Measurements from ENCODE around the gene CLEC20A. TPM values are rescaled to one million over a fixed set of nuclear protein-coding genes. Genes with fewer than 3 reads are reported as not detected.
A peak's percentile ranks its signal among the peaks of the same experiment; 100 is the strongest.

CLEC20A gene
- total RNA-seq, 1 experiment from 2014 or later, result not detected

- Histone ChIP-seq H3K9ac (ENCODE audit: low read length) (peak overlapping the region; percentile 39; the same call in 1 of the 2 replicates), H3K9me2 (replicated peaks; ENCODE audit: low read length) (no peaks in the 10 kb centered on the region), H3K4me1 (ENCODE audit: insufficient read depth, low read length) (peaks cover 45% of the 10 kb centered on the region), H3K79me2 (ENCODE audit: low read length) (no peaks in the 10 kb centered on the region), H2AFZ (ENCODE audit: low read length) (peak overlapping the region; percentile 78), H3K36me3 (ENCODE audit: low read depth, low read length) (no peaks in the 10 kb centered on the region), H3K4me3 (ENCODE audit: low read length) (peak overlapping the region; percentile 46; the same call in 1 of the 2 replicates), H3F3A (ENCODE audit: low read length, unreplicated experiment) (no peaks in the 10 kb centered on the region), H3K27me3 (ENCODE audit: low read length) (no peaks in the 10 kb centered on the region), H3K27ac (ENCODE audit: low read length) (no peak overlapping the region), H4K20me1 (ENCODE audit: low read length) (no peaks in the 10 kb centered on the region), H3K4me2 (ENCODE audit: low read length) (peak overlapping the region; percentile 80), H3K9me3 (ENCODE audit: low read length) (no peaks in the 10 kb centered on the region)
- DNase-seq (peak; percentile 85), ATAC-seq (peak; percentile 42)
- ChIA-PET CTCF (interaction anchor here (1.5 to 2.1 kb wide), 2 partner anchors 222 to 470 kb away, joined by 5 to 7 read pairs; no protein-coding TSS in a partner anchor), POLR2A (ENCODE audit: unreplicated experiment) (no interaction called here)
- no TSS peak for BruUV-seq (replicated peaks)
- intact Hi-C loops (cut with micrococcal nuclease), result loop anchor here (2.0 to 10.0 kb wide), 3 partner anchors 220 to 468 kb away; no protein-coding TSS in a partner anchor
- TF ChIP-seq EZH2 (IDR thresholded peaks at IDR 0.05; ENCODE audit: low read length, unreplicated experiment), result no peak
- TF ChIP-seq CTCF (conservative IDR thresholded peaks at IDR 0.05; ENCODE audit: low read depth, low read length), result peak; percentile 82
These were observed 35.6 kb upstream of the CLEC20A start for GRCh38 chr1:178532392-178532791.

GRCh38 chr1:178531887-178532286, 35.1 kb upstream of the CLEC20A start:
- no peak overlapping the region for H3K4me2 ChIP-seq (ENCODE audit: low read length)
- no peak for TF ChIP-seq EZH2phosphoT487 (IDR thresholded peaks at IDR 0.05; ENCODE audit: borderline replicate concordance, low read length)
- no peak for TF ChIP-seq EZH2 (IDR thresholded peaks at IDR 0.05; ENCODE audit: low read length, unreplicated experiment)
- no peak for TF ChIP-seq CTCF (conservative IDR thresholded peaks at IDR 0.05; ENCODE audit: low read depth, low read length)
- peak overlapping the region; percentile 78 for H2AFZ ChIP-seq (ENCODE audit: low read length)
- peaks cover 40% of the 10 kb centered on the region for H3K4me1 ChIP-seq (ENCODE audit: insufficient read depth, low read length)
- H3K79me2 ChIP-seq (ENCODE audit: low read length), result no peaks in the 10 kb centered on the region
- ATAC-seq (no peak), DNase-seq (no peak)
- no peak overlapping the region for H3K9ac ChIP-seq (ENCODE audit: low read length)
- no TSS peak for BruUV-seq (replicated peaks)
- H3K36me3 ChIP-seq (ENCODE audit: low read depth, low read length), result no peaks in the 10 kb centered on the region
- no peaks in the 10 kb centered on the region for H4K20me1 ChIP-seq (ENCODE audit: low read length)
- H3K27me3 ChIP-seq (ENCODE audit: low read length), result no peaks in the 10 kb centered on the region
- no peaks in the 10 kb centered on the region for H3F3A ChIP-seq (ENCODE audit: low read length, unreplicated experiment)
- ChIA-PET POLR2A (ENCODE audit: unreplicated experiment) (no interaction called here), CTCF (interaction anchor here (1.5 to 2.1 kb wide), 2 partner anchors 221 to 471 kb away, joined by 5 to 7 read pairs; no protein-coding TSS in a partner anchor)
- no peaks in the 10 kb centered on the region for H3K9me3 ChIP-seq (ENCODE audit: low read length)
- no peaks in the 10 kb centered on the region for H3K9me2 ChIP-seq (replicated peaks; ENCODE audit: low read length)
- intact Hi-C loops (cut with micrococcal nuclease), result loop anchor here (2.0 to 10.0 kb wide), 3 partner anchors 220 to 469 kb away; no protein-coding TSS in a partner anchor
- H3K27ac ChIP-seq (ENCODE audit: low read length), result no peak overlapping the region
- no peak overlapping the region for H3K4me3 ChIP-seq (ENCODE audit: low read length)

GRCh38 chr1:178530502-178530901, 33.7 kb upstream of the CLEC20A start:
- Histone ChIP-seq H4K20me1 (ENCODE audit: low read length) (no peaks in the 10 kb centered on the region), H2AFZ (ENCODE audit: low read length) (no peak overlapping the region), H3F3A (ENCODE audit: low read length, unreplicated experiment) (no peaks in the 10 kb centered on the region), H3K36me3 (ENCODE audit: low read depth, low read length) (no peaks in the 10 kb centered on the region), H3K9me3 (ENCODE audit: low read length) (no peaks in the 10 kb centered on the region), H3K4me3 (ENCODE audit: low read length) (no peak overlapping the region), H3K9ac (ENCODE audit: low read length) (peak overlapping the region; percentile 24; the same call in 1 of the 2 replicates), H3K4me2 (ENCODE audit: low read length) (peak overlapping the region; percentile 65), H3K27ac (ENCODE audit: low read length) (peak overlapping the region; percentile 79), H3K9me2 (replicated peaks; ENCODE audit: low read length) (no peaks in the 10 kb centered on the region), H3K4me1 (ENCODE audit: insufficient read depth, low read length) (peaks cover 32% of the 10 kb centered on the region), H3K27me3 (ENCODE audit: low read length) (no peaks in the 10 kb centered on the region), H3K79me2 (ENCODE audit: low read length) (no peaks in the 10 kb centered on the region)
- intact Hi-C loops (cut with micrococcal nuclease), result loop anchor here (5.0 to 10.0 kb wide), 2 partner anchors 218 to 364 kb away; no protein-coding TSS in a partner anchor
- TF ChIP-seq CTCF (conservative IDR thresholded peaks at IDR 0.05; ENCODE audit: low read depth, low read length) (no peak), EZH2phosphoT487 (IDR thresholded peaks at IDR 0.05; ENCODE audit: borderline replicate concordance, low read length) (no peak), EZH2 (IDR thresholded peaks at IDR 0.05; ENCODE audit: low read length, unreplicated experiment) (no peak)
- DNase-seq (peak; percentile 28), ATAC-seq (peak; percentile 10)
- ChIA-PET CTCF (no interaction called here), POLR2A (ENCODE audit: unreplicated experiment) (interaction anchor here (0.6 kb wide), 1 partner anchor 471 kb away, joined by 4 read pairs; no protein-coding TSS in a partner anchor)
- no TSS peak for BruUV-seq (replicated peaks)

Data from PC-3 (cell line).